Measurements from ENCODE around the gene RASL10B.

The RASL10B gene

GRCh38 chr17:35716897-35717465, 14.5 kb upstream of the RASL10B start:
- intact Hi-C loops (cut with DNase I; ENCODE audit: low total_unique reads): no loop called here
- peak in 1 of 2 experiments; percentile 4 for TF ChIP-seq CTCF (IDR thresholded peaks at IDR 0.05)
- H3K9me3 ChIP-seq: no peaks in the 10 kb centered on the region
- H3K27ac ChIP-seq: peak overlapping the region; percentile 44 to 74
- H3K36me3 ChIP-seq: peaks cover 9 to 20% (median 11%) of the 10 kb centered on the region in 3 donors
- H3K4me3 ChIP-seq: no peak overlapping the region
- DNase-seq: peak in 1 of 2 donors; percentile 38
- peaks cover 0 to 71% (median 43%) of the 10 kb centered on the region in 4 donors for H3K4me1 ChIP-seq
- no peaks in the 10 kb centered on the region for H3K27me3 ChIP-seq

GRCh38 chr17:35717475-35717874, 14.0 kb upstream of the RASL10B start:
- intact Hi-C loops (cut with DNase I; ENCODE audit: low total_unique reads): no loop called here
- H3K27me3 ChIP-seq: no peaks in the 10 kb centered on the region
- DNase-seq: no peak
- peaks cover 0 to 66% (median 42%) of the 10 kb centered on the region in 4 donors for H3K4me1 ChIP-seq
- TF ChIP-seq CTCF (IDR thresholded peaks at IDR 0.05): no peak
- H3K4me3 ChIP-seq: no peak overlapping the region
- no peaks in the 10 kb centered on the region for H3K9me3 ChIP-seq
- peaks cover 10 to 19% (median 11%) of the 10 kb centered on the region in 3 donors for H3K36me3 ChIP-seq
- H3K27ac ChIP-seq: peak overlapping the region; percentile 44 to 74

DNA sequence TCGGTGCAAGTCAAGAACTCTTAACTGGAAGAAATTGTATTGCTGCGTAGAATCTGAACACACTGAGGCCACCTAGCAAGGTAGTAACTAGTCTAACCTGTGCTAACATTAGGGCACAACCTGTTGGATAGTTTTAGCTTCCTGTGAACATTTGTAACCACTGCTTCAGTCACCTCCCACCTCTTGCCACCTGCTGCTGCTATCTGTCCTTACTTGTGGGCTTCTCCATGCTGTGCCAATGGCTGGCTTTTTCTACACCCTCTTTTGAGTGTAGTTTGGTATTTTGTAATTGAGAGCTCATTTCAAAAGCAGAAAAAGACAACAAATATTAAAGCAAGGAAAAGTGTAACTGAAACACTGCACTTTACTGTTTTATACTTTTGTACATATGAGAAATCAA, 7.7 kb upstream of the RASL10B start:
- DNase-seq: no peak
- peaks cover 40 to 58% (median 55%) of the 10 kb centered on the region in 3 donors for H3K36me3 ChIP-seq

GRCh38 chr17:35725058-35725457, 6.4 kb upstream of the RASL10B start:
- H3K27ac ChIP-seq: no peak overlapping the region
- H3K27me3 ChIP-seq: no peaks in the 10 kb centered on the region
- H3K4me1 ChIP-seq: peaks cover 0 to 23% (median 12%) of the 10 kb centered on the region in 4 donors
- intact Hi-C loops (cut with DNase I; ENCODE audit: low total_unique reads): no loop called here
- no peak for TF ChIP-seq CTCF (IDR thresholded peaks at IDR 0.05)
- no peak overlapping the region for H3K4me3 ChIP-seq
- no peaks in the 10 kb centered on the region for H3K9me3 ChIP-seq
- peaks cover 40 to 55% (median 53%) of the 10 kb centered on the region in 3 donors for H3K36me3 ChIP-seq
- DNase-seq: no peak

More for the DNA sequence above, 7.7 kb upstream of the RASL10B start:
- Histone ChIP-seq H3K27me3 (no peaks in the 10 kb centered on the region), H3K27ac (no peak overlapping the region), H3K4me3 (no peak overlapping the region), H3K9me3 (no peaks in the 10 kb centered on the region), H3K4me1 (peaks cover 0 to 26% (median 12%) of the 10 kb centered on the region in 4 donors)
- TF ChIP-seq CTCF (IDR thresholded peaks at IDR 0.05): no peak
- intact Hi-C loops (cut with DNase I; ENCODE audit: low total_unique reads): no loop called here

DNA sequence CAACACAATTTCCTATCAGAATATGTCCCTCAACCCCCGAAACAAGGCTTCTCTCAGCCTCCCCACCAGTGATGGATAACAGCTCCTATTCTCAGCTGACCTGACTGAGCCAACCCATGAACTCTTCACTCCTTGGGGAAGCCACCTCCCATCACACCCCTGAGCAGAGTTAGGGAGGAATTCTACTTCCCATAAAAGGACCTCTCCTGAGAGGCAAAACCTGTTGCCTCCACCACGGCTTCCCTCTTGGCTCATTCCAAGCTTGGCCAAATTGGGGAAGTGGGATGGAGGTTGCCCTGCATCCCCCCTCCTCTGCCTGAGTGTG, 5.7 kb upstream of the RASL10B start:
- H3K27me3 ChIP-seq: no peaks in the 10 kb centered on the region
- intact Hi-C loops (cut with DNase I; ENCODE audit: low total_unique reads): no loop called here
- DNase-seq: no peak
- H3K9me3 ChIP-seq: no peaks in the 10 kb centered on the region
- H3K27ac ChIP-seq: no peak overlapping the region
- no peak for TF ChIP-seq CTCF (IDR thresholded peaks at IDR 0.05)
- H3K36me3 ChIP-seq: peaks cover 40 to 55% (median 52%) of the 10 kb centered on the region in 3 donors
- peaks cover 0 to 29% (median 14%) of the 10 kb centered on the region in 4 donors for H3K4me1 ChIP-seq
- H3K4me3 ChIP-seq: no peak overlapping the region
